ENCODE results near the gene RAB7B. TPM values are rescaled to one million over a fixed set of nuclear protein-coding genes. Genes with fewer than 3 reads are reported as not detected.
A peak's percentile ranks its signal among the peaks of the same experiment; 100 is the strongest.

Gene RAB7B
- polyA plus RNA-seq, 3 donors: 1.9 to 3.6 (median 2.5) TPM

- DNase-seq: no peak
Observed at GRCh38 chr1:205975387-205975998, 27.7 kb downstream of the RAB7B start.

DNA sequence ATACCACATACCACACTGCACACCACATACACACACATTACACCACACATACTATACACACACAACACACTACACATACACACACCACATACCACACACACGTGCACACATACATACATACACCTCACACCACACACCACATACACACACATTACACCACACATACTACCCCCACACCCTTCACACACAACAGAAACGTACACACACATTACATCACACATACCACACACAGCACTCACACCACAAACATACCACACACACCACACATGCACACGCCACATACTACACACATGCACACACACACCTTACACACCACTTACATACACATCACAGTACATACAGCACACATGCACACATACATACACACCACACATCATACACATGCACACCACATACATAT is 28.5 kb downstream of the RAB7B start:
- DNase-seq: no peak

GRCh38 chr1:205973377-205974232 is 29.6 kb downstream of the RAB7B start:
- DNase-seq: no peak

- no peak for DNase-seq
Observed at GRCh38 chr1:205972491-205973168, 30.6 kb downstream of the RAB7B start.

- no peak for DNase-seq
Observed at GRCh38 chr1:205972081-205972480, 31.1 kb downstream of the RAB7B start.

- no peak for DNase-seq
Observed at GRCh38 chr1:205971082-205971481, 32.1 kb downstream of the RAB7B start.

DNA sequence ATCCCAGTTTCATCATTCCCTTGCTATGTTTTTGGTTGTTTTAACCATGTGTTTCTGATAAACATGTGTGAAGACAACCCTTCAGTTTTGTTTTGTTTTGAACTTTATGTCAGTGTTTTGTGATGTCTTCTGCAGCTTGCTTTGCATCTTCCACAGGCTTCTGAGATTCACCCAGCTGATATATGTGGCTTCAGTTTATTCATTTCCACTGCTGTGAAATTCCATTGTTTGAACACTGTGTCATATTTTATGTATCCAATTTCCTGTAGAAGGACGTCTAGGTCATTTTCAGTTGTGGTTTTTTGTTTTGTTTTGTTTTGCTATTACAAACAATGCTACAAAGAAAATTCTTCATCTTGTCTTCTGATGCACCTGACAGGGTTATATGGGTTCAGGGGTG is 32.7 kb downstream of the RAB7B start:
- no peak for DNase-seq

GRCh38 chr1:205969229-205969628 is 34.0 kb downstream of the RAB7B start:
- no peak for DNase-seq

DNA sequence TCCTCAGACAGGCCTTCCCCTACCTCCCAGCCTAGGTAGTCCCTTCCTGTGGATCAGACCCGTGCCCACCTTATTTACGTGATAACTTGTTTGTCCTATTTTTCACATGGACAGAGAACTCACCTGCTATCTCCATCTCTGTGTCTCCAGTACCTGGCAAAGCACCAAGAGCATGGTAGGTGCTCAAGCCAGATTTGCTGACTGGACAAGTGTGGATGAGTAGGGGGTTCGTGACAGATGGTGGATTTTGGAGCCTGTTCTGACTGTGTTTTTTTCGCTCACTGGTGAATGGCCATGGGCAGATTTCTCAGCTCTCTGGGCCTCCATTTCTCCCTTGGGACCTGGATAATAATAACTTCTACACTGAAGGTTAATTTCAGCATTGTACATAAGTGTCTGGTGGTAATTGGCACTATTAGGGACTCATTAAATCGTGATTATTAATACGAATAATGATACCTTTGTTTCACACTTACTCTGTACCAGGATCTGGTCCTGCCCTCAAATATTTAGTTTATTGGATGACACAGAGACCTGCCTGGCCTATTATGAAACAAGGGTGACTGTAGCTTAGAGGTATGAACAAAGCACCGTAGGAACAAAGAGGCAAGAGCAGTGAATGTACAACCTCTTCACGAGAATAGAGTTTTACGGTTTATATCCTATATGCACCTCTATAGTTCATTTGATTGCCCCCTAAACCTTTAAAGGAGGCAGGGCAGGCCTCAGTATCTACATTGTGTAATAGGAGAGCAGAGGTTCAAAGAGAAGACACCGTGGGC is 35.5 kb downstream of the RAB7B start:
- DNase-seq: no peak

- DNase-seq: no peak
Observed at GRCh38 chr1:205965036-205965884, 37.9 kb downstream of the RAB7B start.

- DNase-seq: no peak
Observed at GRCh38 chr1:205963352-205964155, 39.6 kb downstream of the RAB7B start.

DNA sequence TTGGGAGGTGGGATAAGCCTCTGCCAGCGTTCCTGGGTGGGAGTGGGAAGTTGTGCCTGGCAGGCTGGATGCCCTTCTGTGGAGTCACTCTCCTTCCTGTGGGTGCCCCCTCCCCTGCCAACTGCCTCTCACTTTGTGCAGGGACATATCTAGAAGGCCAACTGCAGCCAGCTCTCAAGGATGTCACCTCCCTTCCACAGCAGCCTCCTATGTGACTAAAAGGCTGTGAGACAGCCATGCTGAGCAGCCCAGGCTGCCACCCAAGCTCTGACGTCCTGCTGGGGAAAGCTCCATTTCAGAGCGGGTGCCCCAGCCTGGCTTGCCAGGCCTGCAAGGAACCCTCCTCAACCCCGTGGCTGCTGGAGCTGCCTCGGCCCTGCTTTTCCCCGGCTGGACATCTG is 40.4 kb downstream of the RAB7B start:
- no peak for DNase-seq

GRCh38 chr1:205961991-205962820 is 41.0 kb downstream of the RAB7B start:
- DNase-seq: peak; percentile 49

DNA sequence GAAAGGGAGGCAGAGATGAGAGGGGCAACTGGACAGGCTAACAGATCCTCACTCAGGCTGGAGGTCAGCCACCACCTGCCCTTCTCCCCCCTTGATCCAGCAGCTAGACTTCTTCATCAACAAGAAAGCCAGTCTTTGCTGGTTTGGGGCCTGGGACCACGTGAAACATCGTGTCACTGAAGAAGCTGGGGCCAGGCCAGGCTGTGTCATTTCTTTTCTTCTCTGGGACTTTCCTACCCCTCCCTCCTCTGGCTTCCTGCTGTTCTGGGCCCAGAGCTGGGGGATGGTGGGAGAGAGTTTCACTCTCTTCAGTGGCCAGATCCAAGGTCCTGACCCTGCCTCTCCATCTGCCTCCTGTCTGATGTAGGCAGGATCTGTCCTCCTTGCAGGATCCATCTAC is 41.8 kb downstream of the RAB7B start:
- no peak for DNase-seq

DNA sequence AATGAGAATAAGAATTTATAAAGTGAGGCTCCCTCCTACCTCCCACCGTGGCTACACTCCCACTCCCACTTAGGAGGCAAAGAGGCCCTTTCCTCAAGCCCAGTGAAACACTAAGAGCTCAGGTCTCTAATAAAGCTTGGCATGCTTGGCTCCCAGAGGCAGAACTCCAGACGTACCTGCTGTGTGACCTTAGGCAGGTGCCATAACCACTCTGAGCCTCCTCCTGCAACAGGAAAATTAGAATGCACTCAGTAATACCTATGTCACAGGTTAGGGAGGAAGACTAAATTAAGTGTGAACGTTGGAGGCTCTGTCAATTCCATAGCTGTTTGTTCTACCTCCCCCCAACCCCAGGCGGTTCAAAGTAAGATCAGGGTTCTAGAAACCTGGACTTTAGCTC is 43.4 kb downstream of the RAB7B start:
- no peak for DNase-seq

DNA sequence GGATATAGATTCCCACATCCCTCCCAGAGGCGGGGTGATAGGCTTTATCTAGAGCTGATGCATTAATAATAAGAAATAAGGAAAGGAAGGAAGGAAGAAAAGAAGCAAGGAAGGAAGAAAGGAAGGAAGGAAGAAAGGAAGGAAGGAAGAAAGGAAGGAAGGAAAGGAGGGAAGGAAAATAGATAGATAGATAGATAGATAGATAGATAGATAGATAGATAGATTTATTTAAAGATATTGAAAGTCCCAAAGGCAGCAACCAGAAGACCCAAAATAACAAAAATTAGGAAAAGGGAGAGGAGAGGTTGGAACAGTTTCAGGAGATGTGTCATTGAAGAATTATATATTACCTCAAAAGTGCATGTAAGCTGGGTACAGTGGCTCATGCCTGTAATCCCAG is 47.7 kb downstream of the RAB7B start:
- no peak for DNase-seq

- no peak for DNase-seq
Observed at GRCh38 chr1:205954819-205955404, 48.3 kb downstream of the RAB7B start.

DNA sequence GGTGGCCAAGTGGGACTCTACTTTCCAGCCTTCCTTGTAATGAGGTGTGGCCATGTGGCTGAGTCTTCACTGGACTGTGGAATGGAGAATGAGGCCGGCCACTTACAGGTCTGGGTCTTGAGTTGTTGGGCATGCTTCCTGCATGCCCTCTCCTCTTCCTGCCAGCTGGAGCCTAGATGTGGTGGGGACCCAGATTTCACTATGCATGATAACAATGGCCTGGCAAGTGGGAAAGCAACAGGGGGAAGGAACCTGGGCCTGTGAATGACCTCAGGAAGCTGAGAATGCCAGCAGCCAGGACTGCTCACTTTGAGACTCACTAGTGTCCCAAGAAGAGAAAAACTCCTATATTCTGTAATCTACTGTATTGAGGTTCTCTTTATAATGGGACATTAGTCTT is 51.4 kb downstream of the RAB7B start:
- no peak for DNase-seq
